BLaER1 (cell line): ENCODE results near the gene GUCA2A.

Experiments
- H3K27ac ChIP-seq: shearing (Covaris generic); formaldehyde crosslinking; 2 replicates; pipeline ENCODE4 v1.8.1; 2022
- H3K27me3 ChIP-seq: shearing (Covaris generic); formaldehyde crosslinking; 2 replicates; pipeline ENCODE4 v1.8.1; 2022
- H3K36me3 ChIP-seq: shearing (Covaris generic); formaldehyde crosslinking; 2 replicates; pipeline ENCODE4 v1.8.1; 2022
- H3K4me1 ChIP-seq: shearing (Covaris generic); formaldehyde crosslinking; 2 replicates; pipeline ENCODE4 v1.8.1; 2022
- H3K4me2 ChIP-seq: shearing (Covaris generic); formaldehyde crosslinking; 2 replicates; pipeline ENCODE4 v1.8.1; 2022
- H3K4me3 ChIP-seq: shearing (Covaris generic); formaldehyde crosslinking; 2 replicates; pipeline ENCODE4 v1.8.1; 2022
- H3K9ac ChIP-seq: shearing (Covaris generic); formaldehyde crosslinking; 2 replicates; pipeline ENCODE4 v1.8.1; 2022
- H3K9me3 ChIP-seq: shearing (Covaris generic); formaldehyde crosslinking; 2 replicates; pipeline ENCODE4 v1.8.1; 2022
- H4K20me1 ChIP-seq: shearing (Covaris generic); formaldehyde crosslinking; 2 replicates; pipeline ENCODE4 v1.8.1; 2022
- Cebpa-rat ChIP-seq: shearing (Covaris generic); IDR thresholded peaks from 2 replicates; pipeline ENCODE4 v1.8.1; 2022

The GUCA2A gene

GRCh38 chr1:42171679-42172266, 7.2 kb upstream of the GUCA2A start:
- H3K4me3 ChIP-seq = no peak overlapping the region
- H3K36me3 ChIP-seq = peaks cover 19% of the 10 kb centered on the region; the same call in 1 of the 2 replicates
- TF ChIP-seq Cebpa-rat = no peak
- no peaks in the 10 kb centered on the region for H3K27me3 ChIP-seq
- no peak overlapping the region for H3K27ac ChIP-seq
- no peaks in the 10 kb centered on the region for H3K9me3 ChIP-seq
- H4K20me1 ChIP-seq = no peaks in the 10 kb centered on the region; the same call in 1 of the 2 replicates
- H3K4me1 ChIP-seq = 0 out of 2 replicates have a peak, but pooled peaks cover 6% of the 10 kb centered on the region
- no peak overlapping the region for H3K4me2 ChIP-seq
- H3K9ac ChIP-seq = no peak overlapping the region

DNA sequence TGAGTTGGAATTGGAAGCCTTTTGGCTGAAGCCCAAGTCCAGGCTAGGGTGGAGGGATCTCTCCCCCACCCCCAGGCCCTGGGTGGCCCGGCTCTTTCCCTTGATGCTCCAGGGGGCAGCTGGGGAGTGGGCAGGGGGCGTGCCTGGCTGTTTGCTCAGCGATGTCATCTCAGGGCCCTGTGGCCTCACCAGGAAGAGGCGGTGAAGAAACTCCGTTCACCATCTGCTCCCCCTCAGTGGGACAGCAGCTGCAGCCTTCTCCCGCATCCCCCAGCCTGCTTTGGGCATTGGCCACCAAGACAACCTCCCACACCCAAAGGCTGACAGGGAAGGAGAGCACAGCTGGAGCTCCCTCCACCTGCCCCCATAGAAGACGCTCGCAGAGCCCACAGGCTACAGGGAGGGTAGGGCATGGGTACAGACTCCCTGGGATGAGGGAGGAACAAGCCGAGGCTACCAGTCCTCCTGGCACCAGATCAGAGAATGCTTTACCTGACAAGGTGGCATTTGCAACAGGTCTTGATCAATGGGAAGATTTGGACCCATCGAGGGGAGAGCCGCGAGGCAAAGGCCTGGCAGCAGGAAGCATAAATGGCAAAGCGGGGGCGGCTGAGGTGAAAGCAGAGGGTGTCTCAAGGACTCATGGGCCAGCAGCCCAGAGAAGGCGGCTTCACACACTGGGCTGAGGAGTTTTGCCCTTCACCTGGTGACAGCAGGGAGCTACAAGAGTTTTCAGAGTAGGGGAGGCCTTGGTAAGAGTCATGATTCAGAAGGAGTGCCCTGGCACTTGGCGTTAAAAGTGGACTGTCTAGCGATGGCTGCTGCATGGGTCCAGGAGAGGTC, 6.5 kb upstream of the GUCA2A start:
- no peak overlapping the region for H3K4me2 ChIP-seq
- no peak overlapping the region for H3K4me3 ChIP-seq
- 0 out of 2 replicates have a peak, but pooled peaks cover 6% of the 10 kb centered on the region for H3K4me1 ChIP-seq
- H3K27me3 ChIP-seq = no peaks in the 10 kb centered on the region
- H3K9ac ChIP-seq = no peak overlapping the region
- no peak for TF ChIP-seq Cebpa-rat
- no peak overlapping the region for H3K27ac ChIP-seq
- no peaks in the 10 kb centered on the region for H4K20me1 ChIP-seq
- peaks cover 16% of the 10 kb centered on the region; the same call in 1 of the 2 replicates for H3K36me3 ChIP-seq
- H3K9me3 ChIP-seq = no peaks in the 10 kb centered on the region

- Histone ChIP-seq H3K4me3 (no peak overlapping the region), H3K4me2 (no peak overlapping the region), H3K9me3 (no peaks in the 10 kb centered on the region), H3K27ac (no peak overlapping the region), H3K27me3 (no peaks in the 10 kb centered on the region), H4K20me1 (no peaks in the 10 kb centered on the region), H3K4me1 (0 out of 2 replicates have a peak, but pooled peaks cover 17% of the 10 kb centered on the region), H3K9ac (no peak overlapping the region), H3K36me3 (no peaks in the 10 kb centered on the region)
- TF ChIP-seq Cebpa-rat = no peak
Measured at GRCh38 chr1:42168763-42169162, 4.2 kb upstream of the GUCA2A start.

DNA sequence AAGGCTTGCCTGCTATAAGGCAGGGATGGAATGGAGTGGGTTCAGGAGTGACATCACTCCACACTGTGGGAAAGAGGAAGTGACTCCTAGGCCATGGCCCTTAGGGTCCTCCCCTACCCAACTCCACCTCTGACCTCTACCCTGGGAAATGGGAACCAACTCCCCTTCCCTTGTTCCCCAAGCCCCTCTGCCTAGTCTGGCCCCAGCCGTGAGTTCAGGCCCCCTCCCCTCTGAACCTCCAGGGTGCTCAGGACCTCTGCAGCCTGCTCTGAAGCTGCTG, 3.8 kb upstream of the GUCA2A start:
- Histone ChIP-seq H3K4me3 (no peak overlapping the region), H3K27ac (no peak overlapping the region), H3K9me3 (no peaks in the 10 kb centered on the region), H3K27me3 (no peaks in the 10 kb centered on the region), H4K20me1 (no peaks in the 10 kb centered on the region), H3K9ac (no peak overlapping the region), H3K4me1 (0 out of 2 replicates have a peak, but pooled peaks cover 13% of the 10 kb centered on the region), H3K36me3 (no peaks in the 10 kb centered on the region), H3K4me2 (no peak overlapping the region)
- TF ChIP-seq Cebpa-rat = no peak

GRCh38 chr1:42167611-42168390, 3.3 kb upstream of the GUCA2A start:
- Histone ChIP-seq H4K20me1 (no peaks in the 10 kb centered on the region), H3K9me3 (no peaks in the 10 kb centered on the region), H3K36me3 (no peaks in the 10 kb centered on the region), H3K9ac (no peak overlapping the region), H3K27ac (no peak overlapping the region), H3K27me3 (no peaks in the 10 kb centered on the region), H3K4me1 (0 out of 2 replicates have a peak, but pooled peaks cover 13% of the 10 kb centered on the region), H3K4me3 (no peak overlapping the region), H3K4me2 (no peak overlapping the region)
- TF ChIP-seq Cebpa-rat = no peak

DNA sequence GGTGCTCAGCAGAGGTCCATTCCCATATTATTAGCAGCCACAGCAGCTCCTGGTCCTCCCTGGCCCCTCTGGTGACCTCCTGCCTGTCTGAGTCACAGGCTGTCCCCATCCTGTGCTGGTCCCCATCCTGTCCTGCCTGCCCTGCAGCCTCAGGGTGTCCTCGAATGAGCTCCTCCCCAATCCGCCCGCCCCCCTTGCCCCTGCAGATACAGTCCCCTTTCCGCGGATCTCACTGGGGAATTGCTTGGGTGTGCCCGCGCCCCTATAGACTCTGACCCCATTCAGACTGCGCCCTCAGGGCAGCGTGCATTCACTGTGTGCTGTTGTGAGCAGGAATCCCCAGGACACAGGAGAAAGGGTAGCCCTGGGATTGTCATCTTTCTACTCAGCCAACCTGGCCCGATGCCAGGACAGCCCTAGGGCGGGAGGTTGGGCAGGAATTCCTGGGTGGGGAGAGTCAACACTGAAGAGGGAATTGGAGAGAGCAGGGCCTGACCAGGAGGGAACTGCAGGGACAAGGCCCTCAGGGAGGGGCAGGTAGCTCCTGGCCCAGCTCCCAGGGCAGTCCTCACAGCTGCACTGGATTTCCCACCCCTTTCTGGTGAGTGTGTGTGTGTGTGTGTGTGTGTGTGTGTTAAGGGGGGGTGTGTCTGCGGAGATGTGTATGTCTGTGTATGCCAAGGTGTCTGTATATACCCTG, 1.1 kb upstream of the GUCA2A start:
- Histone ChIP-seq H3K36me3 (no peaks in the 10 kb centered on the region), H4K20me1 (no peaks in the 10 kb centered on the region), H3K9me3 (peaks cover 9% of the 10 kb centered on the region), H3K4me2 (0 out of 2 replicates have a peak overlapping the region, but pooled peaks have one; percentile 3), H3K4me3 (no peak overlapping the region), H3K27ac (no peak overlapping the region), H3K27me3 (no peaks in the 10 kb centered on the region), H3K9ac (no peak overlapping the region), H3K4me1 (0 out of 2 replicates have a peak, but pooled peaks cover 13% of the 10 kb centered on the region)
- no peak for TF ChIP-seq Cebpa-rat

DNA sequence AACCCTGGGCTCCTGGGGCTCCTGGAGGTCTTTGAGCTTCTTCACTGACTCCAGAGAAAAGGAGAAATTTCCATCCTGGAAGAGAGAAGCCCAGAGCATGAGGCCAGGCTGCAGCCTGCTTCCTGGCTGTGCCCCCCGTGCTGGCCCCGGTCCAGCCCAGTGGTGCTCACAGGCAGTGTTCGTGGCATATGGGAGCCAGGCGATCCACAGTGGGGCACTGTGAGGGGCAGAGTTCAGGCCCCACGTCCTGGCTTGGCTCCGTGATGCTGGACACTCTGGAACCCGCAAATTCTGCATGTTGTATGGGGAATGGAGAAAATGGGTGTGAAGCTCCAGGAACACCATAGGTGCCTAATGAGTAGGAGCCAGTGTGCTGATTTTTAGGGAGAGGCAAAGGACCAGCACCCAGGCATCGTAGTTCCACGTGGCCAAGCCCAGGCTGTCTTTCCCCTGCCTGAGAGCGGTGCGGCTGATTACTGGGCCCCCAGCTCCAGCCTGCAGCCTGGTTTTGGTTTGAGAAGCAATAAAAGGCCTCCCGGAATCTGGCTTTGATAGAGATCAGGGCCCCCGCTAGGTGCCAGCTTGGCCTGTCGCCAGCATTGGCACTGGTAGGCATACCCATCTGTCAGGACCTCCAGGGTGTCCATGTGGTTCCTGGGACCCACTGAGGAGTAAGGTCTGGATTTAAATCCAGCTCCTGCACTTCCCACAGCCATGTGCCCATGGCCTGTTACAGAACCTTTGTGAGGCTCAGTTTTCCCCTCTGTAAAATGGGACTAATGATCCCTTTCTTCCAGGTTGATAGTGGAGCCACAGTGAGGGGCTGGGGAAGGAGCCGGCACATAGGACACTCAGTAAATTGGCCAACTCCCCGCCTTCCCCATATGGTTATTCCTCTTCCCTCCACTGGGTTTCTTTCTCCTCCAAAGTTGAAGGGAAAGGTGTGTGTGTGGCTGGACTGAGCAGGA, 725 bp downstream of the GUCA2A start:
- Histone ChIP-seq H3K4me1 (0 out of 2 replicates have a peak, but pooled peaks cover 13% of the 10 kb centered on the region), H3K9ac (no peak overlapping the region), H3K4me2 (no peak overlapping the region), H3K9me3 (peaks cover 13% of the 10 kb centered on the region), H4K20me1 (no peaks in the 10 kb centered on the region), H3K27me3 (no peaks in the 10 kb centered on the region), H3K36me3 (no peaks in the 10 kb centered on the region), H3K27ac (no peak overlapping the region), H3K4me3 (no peak overlapping the region)
- no peak for TF ChIP-seq Cebpa-rat

- H3K36me3 ChIP-seq = no peaks in the 10 kb centered on the region
- no peak overlapping the region for H3K27ac ChIP-seq
- TF ChIP-seq Cebpa-rat = no peak
Measured at GRCh38 chr1:42163114-42163513, 1.4 kb downstream of the GUCA2A start.

More at GRCh38 chr1:42163114-42163513, 1.4 kb downstream of the GUCA2A start:
- H3K4me2 ChIP-seq = no peak overlapping the region
- no peak overlapping the region for H3K4me3 ChIP-seq
- H3K9ac ChIP-seq = no peak overlapping the region
- H3K27me3 ChIP-seq = no peaks in the 10 kb centered on the region
- 0 out of 2 replicates have a peak, but pooled peaks cover 13% of the 10 kb centered on the region for H3K4me1 ChIP-seq
- no peaks in the 10 kb centered on the region for H4K20me1 ChIP-seq
- peaks cover 13% of the 10 kb centered on the region for H3K9me3 ChIP-seq
